Middle frontal gyrus (tissue), 1 donor: ENCODE results near the gene CYP46A1.
"Not testable (repeated sequence)": the region's sequence is repeated elsewhere in the genome, so short reads cannot be mapped to it uniquely, and the experiment has no call there.

Experiments
- DNase-seq: peaks from one replicate; pipeline ENCODE4 v3.0.0-alpha.2; 2015; ENCODE audit warnings: low spot score; ENCODE audit errors: extremely low spot score

The CYP46A1 gene

DNA sequence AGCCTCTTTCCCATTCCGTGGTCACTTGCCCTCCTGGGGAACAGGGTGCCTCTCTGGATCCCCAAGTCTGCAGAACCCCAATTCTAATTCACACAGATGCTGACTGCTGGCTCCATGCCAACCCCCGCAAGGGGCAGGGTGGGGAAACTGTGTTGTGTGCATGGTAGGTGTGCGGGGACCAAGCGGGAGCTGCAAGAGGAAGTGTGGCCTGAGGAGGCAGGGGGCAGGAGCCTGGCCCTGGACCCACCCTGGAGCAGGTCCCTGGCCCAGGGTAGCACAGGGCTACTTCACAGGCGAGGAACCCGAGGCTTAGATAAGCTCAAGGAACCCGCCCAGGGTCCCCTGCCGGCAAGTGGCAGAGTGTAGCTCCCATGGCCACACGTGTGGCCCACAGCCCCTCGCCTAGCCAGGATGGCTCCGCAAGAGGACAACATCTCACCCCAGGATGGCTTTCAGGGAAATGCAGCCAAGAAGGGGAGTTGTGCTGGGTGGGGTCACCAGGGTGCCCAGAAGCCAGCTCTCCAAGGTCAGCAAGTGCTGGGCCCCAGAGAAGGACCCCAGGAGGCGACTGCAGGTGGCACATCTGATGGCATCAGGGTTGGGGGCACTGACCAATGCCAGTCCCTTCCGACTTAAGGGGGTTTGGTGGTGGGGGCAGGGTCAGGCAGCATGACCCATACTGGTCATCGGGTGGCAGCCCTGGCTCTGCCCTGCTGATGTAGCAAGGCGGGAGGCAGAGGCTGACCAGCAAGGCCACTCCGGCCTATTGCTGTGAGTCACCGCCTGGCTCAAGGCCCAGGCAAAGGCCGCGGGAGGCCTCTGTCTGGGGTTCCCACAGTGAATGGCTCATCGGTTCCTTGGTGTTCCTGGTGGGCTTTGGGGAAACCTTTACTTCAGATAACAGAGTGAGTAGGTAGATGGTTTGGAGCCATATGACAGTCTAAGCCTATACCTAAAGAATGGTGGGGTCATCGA, 71.8 kb downstream of the CYP46A1 start:
- DNase-seq: peak; percentile 51

DNA sequence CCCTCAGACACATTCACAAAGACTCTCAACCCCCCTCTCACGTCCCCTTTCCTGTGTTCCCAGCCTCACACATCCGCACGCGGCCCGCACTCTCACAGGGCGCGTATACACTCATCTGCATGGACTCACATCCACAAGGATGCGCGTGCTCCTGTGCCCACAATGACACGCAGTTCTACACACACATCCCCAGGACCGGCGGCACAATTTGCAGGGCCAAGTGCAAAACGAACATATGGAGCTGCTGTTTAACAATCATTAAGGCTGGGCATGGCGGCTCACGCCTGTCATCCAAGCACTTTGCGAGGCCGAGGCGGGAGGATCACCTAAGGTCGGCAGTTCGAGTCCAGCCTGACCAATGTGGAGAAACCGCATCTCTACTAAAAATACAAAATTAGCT, 72.7 kb downstream of the CYP46A1 start:
- no peak for DNase-seq

DNA sequence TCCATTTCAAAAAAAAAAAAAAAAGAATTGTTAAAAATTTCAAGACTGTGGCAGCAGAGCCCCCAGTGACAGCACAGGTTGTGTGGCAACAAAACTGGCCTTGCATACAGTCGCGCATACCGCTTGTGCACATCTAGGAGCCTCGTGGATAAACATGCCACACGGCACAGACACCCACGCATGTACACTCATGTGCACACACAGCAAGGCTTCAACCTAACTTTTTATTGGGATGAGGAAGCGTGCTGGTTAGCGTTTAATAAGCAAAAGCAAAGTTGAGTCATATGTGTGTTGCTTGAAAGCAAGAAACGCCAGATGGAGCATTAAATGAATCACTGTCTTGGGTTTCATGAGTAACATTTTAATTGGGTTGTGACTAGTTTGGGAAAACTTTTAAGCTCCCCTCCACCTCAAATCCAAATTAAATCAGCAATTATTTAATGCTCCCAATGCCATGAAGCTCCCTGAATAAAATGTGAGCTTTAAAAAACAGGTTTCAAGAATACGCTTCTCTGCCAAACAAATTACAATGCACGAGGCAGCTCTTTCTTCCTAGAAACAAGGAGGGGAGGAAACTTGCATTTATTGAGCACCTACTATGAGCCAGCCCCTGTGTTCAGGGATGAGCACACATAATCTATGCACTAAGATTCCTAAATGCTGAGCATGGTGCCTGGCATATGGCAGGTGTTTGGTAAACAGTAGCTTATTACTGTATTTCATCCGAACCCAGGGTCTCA, 73.4 kb downstream of the CYP46A1 start:
- no peak for DNase-seq

DNA sequence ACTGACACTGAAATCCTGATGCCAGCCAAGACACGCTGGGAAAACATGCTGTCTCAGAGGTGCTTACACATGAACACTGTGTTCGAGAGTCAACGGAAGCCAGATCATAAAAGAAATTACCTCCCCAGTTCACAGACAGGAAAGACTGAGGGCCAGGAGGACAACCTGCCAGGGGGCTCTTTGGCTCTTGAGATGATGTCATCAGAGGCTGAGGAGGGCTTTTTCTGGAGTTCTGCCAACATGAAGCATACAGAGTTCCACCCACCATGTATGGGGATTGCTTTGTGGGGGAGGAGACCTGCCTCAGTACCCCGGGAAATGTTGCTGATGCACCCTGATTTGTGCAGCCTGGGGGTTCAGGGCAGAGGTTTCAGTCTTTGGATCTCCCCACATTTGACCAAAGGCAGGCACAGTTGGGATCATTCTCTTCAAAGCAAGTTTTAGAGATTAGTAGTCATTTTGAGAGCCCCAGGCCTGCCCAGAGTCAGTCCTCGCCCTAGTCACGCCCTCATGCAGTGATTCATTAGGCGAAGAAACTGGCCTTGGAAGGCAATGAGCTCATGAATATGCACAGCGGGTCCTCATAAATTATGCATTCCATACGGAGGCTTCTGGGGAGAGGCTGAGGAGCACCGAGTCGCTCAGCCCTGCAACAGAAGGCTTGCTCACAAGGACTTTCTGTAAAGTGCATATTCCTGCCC, 74.2 kb downstream of the CYP46A1 start:
- DNase-seq: no peak

DNA sequence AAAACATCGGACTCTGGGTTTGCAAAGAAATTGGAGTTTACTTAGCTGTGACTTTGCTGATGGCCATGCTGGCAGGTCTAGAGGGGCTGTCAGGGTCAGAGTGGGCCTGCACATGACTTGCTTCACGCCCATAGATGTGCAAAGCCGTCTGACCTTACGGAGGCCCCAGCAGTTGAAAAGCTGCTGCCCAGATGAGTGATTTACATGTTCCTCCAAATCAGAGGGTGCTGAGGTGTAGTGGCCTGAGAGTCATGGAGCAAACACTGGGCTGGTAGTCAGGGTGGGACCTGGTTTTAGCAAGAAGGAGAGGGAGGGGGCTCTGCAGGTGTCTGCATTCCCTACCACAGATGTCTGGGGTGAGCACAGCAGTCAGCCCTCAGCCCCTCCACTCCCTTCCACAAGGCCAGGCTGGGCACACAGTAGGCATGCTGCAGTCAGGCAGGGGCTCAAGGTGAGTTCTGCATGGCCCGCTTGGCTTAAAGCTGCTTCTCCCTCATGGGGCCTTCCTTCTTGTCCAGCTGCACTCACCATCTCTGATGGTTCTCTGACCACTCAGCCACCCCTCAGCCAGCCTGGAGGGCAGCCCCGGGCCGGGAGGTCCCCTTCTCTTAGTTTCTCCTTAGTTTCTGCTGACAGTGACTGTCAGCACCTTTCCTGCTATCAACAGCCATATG, 74.9 kb downstream of the CYP46A1 start:
- DNase-seq: no peak

DNA sequence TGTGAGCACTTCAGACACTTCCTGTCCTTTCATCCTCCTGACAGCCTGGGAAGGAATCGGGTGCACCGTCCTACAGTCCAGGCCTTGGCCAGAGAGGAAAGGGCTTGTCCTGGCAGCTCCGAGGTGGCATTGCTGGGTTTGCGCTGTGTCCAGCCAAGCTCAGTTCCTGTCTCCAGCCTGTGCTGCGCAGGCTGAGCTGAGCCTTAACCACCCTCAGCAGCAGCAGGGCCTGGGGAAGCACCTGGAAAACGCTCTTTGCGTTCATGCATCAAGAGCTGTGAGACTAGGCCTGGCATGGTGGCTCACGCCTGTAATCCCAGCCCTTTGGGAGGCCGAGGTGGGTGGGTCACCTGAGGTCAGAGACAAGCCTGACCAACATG, 75.4 kb downstream of the CYP46A1 start:
- no peak for DNase-seq

DNA sequence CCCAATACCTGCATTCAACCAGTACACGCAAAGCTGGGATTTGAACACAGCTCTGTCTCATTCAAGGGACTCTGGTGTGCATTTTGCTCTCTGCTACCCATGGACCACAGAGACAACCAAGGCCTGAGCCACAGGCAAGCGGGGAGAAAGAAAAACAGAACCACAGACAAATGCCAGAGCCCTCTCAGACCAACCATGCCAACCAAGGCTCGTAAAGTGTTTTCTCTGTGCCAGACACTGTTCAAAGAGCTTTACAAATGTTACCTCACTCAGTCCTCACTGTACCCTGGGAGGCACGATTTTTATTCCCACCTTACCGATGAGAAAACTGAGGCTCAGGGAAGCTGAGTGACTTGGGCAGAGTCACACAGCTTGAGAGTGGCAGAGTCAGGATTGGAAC, 76.7 kb downstream of the CYP46A1 start:
- no peak for DNase-seq

DNA sequence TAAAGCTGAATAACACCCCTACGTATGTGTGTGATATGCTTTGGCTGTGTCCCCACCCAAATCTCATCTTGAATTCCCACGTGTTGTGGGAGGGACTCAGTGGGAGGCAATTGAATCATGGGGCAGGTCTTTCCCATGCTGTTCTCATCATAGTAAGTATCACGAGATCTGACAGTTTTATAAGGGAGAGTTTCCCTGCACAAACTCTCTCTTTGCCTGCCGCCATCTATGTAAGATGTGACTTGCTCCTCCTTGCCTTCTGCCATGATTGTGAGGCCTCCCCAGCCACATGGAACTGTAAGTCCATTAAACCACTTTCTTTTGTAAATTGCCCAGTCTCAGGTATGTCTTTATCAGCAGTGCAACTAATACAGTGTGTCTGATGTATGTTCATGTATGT, 78.8 kb downstream of the CYP46A1 start:
- not testable (repeated sequence) for DNase-seq

DNA sequence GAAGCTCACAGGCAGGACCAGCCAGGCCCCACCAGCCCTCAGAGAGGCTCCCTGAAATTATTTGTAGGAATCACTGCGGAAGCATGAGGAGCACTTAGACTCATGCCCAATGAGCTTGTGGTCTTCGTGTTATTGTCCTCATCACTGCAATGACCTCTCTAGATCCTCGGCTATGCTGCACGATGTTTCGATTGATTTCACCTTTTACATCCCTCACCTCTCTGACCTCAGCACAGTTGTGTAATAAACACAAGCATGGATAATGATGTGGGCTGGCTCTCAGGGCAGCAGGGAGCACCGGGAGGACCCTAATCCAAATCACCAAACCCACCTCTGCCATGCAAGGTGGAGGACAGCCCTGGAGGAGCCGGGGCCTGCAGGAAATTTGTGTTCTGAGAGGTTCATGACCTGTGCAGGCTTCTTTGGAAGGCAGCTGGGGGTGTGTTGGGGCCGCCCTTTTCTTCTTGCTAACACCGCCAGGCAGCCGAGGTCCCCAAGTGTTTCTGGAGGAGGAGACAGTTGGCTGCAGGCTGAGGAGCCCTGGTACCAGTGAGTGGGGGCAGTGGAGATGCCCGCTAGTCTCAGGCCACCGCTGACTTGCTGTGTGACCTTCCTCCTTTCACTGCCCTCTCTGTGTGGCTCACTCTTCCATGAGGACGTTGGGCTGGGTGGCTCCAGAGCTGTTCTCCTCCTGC, 79.6 kb downstream of the CYP46A1 start:
- no peak for DNase-seq

DNA sequence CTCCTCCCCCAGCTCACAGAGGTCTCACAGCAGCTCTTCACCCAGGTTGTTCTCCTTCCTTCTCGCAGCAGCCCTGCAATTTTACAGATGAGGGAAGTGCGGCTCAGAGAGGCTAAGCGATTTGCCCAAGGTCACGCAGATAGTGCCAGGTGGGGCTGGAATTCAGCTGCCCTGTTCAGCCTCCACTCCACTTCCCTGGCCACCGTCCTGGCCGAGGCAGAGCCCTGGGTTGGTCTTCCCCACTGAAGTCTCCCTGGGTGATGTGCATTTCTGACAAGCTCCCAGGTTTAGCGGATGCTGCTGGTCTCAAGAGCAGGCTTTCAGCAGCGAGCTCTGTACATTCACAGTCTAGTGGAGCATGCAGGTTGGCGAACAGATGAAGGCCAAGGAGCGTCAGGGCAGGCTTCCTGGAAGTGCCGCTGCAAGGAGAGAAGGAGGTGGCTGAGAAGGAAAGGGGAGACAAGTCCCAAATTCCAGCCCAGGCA, 80.2 kb downstream of the CYP46A1 start:
- no peak for DNase-seq

DNA sequence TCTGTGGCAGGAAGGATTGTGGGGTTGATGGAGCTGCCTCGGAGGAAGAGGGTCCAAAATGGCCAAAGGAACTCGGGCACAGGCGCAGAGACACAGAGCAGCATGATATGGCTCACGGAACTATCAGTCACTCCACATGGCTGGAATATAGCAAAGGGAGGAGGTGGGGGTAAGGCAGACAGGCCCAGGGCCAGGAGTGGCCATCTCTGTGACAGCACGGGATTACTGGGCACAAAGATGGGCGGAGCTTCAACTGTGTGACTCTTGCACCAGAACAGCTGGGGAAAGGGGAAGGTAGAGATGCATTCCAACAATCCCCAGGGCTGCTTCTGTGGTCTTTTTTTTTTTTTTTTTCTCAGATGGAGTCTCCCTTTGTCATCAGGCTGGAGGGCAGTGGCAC, 84.3 kb downstream of the CYP46A1 start:
- DNase-seq: no peak

DNA sequence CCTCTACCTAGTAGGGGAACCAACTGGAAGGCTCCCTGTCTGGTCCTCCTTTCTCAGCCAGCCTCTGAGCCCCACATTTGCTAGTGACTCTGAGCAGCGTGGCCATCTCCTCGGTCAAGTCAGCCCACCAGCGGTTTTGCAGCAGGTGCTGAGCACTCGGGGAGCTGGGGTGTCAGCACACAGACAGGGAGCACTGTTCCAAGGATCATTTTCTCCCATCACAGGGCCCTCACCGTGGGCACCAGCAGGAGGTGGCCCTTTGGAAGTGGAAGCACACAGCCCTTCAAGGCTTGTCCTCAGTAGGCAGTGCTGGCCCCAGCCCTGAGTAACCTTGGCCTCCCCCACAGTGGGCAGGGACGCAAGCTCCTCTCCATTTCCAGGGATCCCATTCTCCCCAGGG, 85.0 kb downstream of the CYP46A1 start:
- DNase-seq: no peak

DNA sequence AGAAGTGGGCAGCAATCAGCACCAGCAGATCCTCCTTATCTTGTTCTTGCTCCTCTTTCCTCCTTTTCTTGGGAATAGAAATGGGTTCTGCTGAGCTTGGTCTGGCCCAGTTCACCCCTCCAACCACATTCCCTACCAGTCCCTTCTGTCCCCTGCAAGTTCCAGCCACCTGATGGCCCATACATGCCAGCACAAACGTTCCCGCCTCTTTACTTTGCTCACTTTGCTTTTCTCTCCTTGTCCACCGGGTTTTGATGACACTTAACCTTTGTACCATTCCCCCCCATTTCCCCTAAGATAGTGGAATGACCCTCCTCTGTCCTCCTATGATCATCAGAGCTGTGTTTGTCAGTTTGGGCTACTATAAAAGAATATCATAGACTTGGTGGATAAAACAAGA, 85.7 kb downstream of the CYP46A1 start:
- no peak for DNase-seq

DNA sequence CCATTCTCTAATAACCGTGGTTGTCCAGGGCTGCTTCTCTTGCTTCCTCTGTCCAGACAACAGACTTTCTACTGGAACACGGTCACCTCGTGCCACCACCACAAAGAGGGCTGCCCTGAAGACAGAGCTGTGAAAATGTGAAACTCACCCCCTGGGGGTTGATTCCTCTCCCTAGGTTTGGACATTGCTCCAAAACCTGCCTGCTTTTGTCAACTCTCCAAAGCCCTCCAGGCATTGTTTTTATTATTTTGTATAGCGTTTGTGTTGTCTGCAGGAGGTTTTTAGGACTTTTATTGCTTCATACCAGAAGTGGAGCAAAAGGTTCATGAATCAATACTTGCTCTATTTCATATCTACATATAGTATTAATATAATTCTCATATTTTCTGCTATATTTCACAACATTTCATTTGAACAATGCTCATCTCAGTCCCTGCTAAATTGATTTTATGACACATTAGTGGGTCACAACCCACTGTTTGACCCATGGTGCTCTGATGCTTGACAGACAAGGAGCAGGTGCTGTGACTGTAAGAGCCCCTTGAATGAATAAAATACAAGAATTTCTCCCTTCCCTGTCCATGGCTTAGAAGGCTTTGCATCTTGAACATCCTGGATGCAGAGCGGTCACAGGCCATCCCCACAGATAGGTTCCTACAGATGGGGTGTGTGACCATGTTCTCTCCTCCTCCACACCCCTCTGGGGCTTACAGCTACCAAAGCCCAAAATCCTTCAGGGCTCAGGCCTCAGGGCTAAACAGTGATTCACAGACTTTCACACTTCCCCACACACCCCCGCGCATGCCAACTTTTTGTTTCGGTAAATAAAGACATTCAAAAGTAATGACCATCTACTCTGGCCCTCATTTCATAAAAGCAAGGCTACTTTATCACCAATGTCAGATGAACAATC, 88.5 kb downstream of the CYP46A1 start:
- DNase-seq: no peak

DNA sequence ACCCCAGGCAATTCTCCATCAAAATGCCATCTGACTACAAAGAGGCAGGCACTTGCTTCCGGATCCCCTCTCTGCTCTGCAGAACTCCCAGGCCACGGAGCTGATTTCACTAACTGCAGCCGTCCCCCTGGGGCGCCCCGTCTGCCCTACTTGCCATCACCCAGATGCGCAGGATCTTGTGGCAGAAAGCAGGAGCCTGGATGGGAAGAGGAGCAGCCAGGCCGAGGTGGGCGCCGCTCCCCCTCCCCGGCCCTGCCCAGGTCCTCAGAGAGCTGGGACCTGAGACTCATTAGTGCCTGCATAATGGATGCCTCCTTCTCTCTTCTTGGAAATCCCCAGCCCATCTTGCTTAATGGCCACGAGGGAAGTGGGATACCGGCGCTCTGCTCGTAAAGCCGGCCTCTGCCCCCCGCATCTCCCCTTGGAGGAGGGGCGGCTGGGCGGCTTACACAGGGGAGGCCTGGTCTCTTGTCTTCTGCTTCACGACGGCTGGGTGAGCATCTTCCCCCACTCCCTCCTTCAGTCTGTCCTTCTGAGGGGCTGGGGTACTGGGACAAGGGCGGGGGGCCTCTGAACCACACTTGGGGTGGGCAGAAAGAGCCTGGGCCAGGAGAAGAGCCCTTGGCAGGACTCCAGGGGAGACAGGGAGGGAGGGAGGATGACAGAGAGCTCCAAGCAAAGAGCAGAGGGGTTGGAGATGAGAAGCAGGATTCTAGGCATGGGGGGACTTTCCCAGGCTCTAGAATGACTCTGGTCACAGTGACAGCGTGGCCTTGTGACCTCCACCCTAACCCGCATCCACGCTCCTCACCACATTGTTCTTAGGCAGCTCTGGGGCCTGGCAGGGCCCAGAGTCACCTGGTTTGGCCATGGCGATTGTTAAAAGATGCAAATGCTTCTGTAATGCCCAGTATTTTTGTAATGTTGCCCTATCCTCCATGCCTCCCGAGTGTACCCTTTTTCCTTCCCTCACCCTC, 89.7 kb downstream of the CYP46A1 start:
- DNase-seq: no peak

DNA sequence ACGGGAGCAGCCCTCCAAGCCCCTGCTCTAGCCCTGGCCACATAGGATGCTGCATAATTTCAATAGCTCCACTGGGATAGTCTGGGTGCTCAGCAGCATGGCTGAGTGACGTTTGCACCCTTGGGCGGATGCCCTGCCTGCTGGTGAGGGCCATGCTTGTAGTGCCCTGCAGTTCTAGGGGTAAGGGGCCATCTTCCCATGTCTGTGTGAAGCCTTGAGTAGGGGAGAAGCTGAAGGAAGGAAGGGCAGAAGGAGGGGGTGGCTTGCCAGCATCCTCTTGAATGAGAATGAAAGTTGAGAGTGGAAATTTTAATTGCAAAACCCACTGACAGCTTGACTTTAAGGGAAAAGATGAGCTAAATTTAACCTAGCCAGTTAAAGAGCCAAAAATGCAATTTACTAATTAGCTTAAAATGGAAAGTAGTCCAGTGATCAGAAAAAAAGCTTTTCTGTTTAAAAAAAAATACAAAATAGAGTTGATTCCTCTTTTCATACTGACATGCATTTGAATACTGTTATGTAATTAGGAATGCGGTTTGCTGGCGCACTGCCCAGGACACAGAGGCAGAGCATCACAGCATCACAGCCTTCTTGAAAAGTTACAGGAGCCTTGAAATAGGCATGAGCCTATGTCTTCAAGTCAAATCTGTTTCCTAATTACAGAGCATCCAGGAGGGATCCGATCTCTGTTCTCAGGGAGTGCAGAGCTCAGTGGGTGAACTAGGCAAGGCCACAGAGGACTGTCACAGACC, 90.6 kb downstream of the CYP46A1 start:
- peak; percentile 59 for DNase-seq

DNA sequence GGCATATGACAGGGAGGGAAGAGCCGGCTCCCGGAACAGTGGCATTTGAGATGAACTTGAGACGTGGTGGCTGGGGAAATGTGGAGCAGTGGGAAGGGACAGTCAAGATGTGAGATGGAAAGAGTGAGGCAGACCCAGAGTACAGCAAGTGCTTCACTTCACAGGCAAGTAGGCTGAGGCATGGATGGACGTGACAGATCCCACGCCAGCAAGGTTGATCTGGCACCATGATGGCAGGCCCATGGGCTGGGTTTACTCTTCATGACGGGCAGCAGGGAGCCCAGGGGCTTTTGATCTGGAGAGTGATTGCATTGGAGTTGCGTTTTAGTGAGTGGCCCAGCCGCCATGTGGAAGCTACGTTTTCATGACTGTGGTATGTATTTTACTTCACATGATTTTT, 91.3 kb downstream of the CYP46A1 start:
- no peak for DNase-seq
